ENCODE data around the gene PCNT. TPM values are rescaled to one million over a fixed set of nuclear protein-coding genes. Genes with fewer than 3 reads are reported as not detected.

Gene PCNT
- total RNA-seq, 1 experiment from 2014 or later: 39.6 TPM

- H3K27me3 Mint-ChIP-seq (ENCODE audit: low read depth): no peaks in the 10 kb centered on the region
- Histone ChIP-seq H3K4ac (ENCODE audit: low read depth, low read length) (no peak overlapping the region), H4K5ac (ENCODE audit: insufficient read length, low read depth, low read length) (no peak overlapping the region), H3K56ac (ENCODE audit: insufficient read length, low read depth, low read length) (no peak overlapping the region), H2AK5ac (ENCODE audit: insufficient read length, low read length) (no peak overlapping the region), H2BK12ac (ENCODE audit: insufficient read length, low read depth, low read length) (no peak overlapping the region), H3K14ac (ENCODE audit: insufficient read depth, low read length) (no peak overlapping the region), H2BK20ac (ENCODE audit: low read depth, low read length, poor library complexity, severe bottlenecking) (no peak overlapping the region), H3K23me2 (ENCODE audit: insufficient read length, low read depth, low read length, poor library complexity, severe bottlenecking) (peaks cover 2% of the 10 kb centered on the region), H4K20me1 (ENCODE audit: control insufficient read depth, insufficient read depth, insufficient read length) (no peaks in the 10 kb centered on the region), H2BK5ac (ENCODE audit: insufficient read length, low read length) (no peak overlapping the region), H3K9ac (ENCODE audit: extremely low read depth, insufficient read length, low read length) (no peak overlapping the region), H2AFZ (ENCODE audit: low read length) (no peak overlapping the region), H2BK120ac (ENCODE audit: low read depth, low read length, poor library complexity, severe bottlenecking) (no peak overlapping the region), H3K79me2 (ENCODE audit: insufficient read depth, low read length) (peaks cover 1% of the 10 kb centered on the region; the same call in 1 of the 2 replicates), H3K9me3 (ENCODE audit: control insufficient read depth, low read depth, low read length) (no peaks in the 10 kb centered on the region), H3K23ac (ENCODE audit: insufficient read length, low read depth, low read length) (no peak overlapping the region), H2BK15ac (ENCODE audit: low read depth, low read length) (no peak overlapping the region), H3K4me2 (ENCODE audit: insufficient read depth, insufficient read length, low read length) (no peak overlapping the region), H4K91ac (ENCODE audit: insufficient read length, low read depth, low read length) (no peak overlapping the region), H3K79me1 (ENCODE audit: insufficient read depth, low read depth, low read length, poor library complexity, severe bottlenecking) (peaks cover 2% of the 10 kb centered on the region), H3K18ac (ENCODE audit: insufficient read length, low read depth, low read length) (no peak overlapping the region), H3K4me1 (ENCODE audit: insufficient read depth, low read length) (no peaks in the 10 kb centered on the region; the same call in 1 of the 2 replicates), H4K8ac (replicated peaks; ENCODE audit: insufficient read length, low read depth, low read length) (no peak overlapping the region), H3K27me3 (ENCODE audit: insufficient read depth, low read length) (no peaks in the 10 kb centered on the region), H3K27ac (ENCODE audit: insufficient read length, low read depth, low read length) (no peak overlapping the region), H3T11ph (ENCODE audit: low read length) (no peak overlapping the region)
- TF ChIP-seq, protein P1, sequence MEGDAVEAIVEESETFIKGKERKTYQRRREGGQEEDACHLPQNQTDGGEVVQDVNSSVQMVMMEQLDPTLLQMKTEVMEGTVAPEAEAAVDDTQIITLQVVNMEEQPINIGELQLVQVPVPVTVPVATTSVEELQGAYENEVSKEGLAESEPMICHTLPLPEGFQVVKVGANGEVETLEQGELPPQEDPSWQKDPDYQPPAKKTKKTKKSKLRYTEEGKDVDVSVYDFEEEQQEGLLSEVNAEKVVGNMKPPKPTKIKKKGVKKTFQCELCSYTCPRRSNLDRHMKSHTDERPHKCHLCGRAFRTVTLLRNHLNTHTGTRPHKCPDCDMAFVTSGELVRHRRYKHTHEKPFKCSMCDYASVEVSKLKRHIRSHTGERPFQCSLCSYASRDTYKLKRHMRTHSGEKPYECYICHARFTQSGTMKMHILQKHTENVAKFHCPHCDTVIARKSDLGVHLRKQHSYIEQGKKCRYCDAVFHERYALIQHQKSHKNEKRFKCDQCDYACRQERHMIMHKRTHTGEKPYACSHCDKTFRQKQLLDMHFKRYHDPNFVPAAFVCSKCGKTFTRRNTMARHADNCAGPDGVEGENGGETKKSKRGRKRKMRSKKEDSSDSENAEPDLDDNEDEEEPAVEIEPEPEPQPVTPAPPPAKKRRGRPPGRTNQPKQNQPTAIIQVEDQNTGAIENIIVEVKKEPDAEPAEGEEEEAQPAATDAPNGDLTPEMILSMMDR (conservative IDR thresholded peaks at IDR 0.05): no peak
- H3K36me3 Mint-ChIP-seq (ENCODE audit: insufficient read depth in 1 of 3, low read depth in 3 of 3): peaks cover 37 to 71% (median 64%) of the 10 kb centered on the region in 3 experiments
- H3K27ac Mint-ChIP-seq: no peak overlapping the region
- WGBS (ENCODE audit: extremely low coverage, insufficient read length, low lambda C conversion rate): no CpG with 5 or more reads among the region's 2 CpGs
- peaks cover 11 to 12% of the 10 kb centered on the region in 2 experiments for H3K4me1 Mint-ChIP-seq
- no peak for DNase-seq
- no peak overlapping the region for H3K4me3 Mint-ChIP-seq
- no peaks in the 10 kb centered on the region for H3K9me3 Mint-ChIP-seq
Observed at GRCh38 chr21:46329796-46330195, 5.8 kb downstream of the PCNT start.

All from H9 (cell line).